ENCODE data around the gene WBP2NL.

DNA sequence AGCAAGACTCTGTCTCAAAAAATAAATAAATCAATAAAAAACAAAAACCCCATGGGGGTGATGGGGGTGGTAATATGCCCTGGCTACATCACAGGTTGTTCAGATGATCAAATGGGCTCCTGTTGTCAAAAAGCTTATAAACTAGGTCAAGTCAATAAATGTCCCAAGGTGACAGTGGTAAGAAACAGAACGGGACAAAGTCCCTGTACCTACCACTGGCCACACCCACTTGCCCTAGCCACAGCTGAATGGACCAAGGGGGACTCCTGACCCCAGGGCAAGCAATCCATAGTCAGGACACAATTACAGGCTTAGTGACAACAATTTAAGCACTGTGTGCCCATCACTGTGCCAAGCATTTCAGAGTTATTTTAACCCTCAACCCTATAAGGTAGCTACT, 66.0 kb downstream of the WBP2NL start:
- TF ChIP-seq, protein P1, sequence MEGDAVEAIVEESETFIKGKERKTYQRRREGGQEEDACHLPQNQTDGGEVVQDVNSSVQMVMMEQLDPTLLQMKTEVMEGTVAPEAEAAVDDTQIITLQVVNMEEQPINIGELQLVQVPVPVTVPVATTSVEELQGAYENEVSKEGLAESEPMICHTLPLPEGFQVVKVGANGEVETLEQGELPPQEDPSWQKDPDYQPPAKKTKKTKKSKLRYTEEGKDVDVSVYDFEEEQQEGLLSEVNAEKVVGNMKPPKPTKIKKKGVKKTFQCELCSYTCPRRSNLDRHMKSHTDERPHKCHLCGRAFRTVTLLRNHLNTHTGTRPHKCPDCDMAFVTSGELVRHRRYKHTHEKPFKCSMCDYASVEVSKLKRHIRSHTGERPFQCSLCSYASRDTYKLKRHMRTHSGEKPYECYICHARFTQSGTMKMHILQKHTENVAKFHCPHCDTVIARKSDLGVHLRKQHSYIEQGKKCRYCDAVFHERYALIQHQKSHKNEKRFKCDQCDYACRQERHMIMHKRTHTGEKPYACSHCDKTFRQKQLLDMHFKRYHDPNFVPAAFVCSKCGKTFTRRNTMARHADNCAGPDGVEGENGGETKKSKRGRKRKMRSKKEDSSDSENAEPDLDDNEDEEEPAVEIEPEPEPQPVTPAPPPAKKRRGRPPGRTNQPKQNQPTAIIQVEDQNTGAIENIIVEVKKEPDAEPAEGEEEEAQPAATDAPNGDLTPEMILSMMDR (IDR thresholded peaks at IDR 0.05), result no peak
- TF ChIP-seq POLR2A (IDR thresholded peaks at IDR 0.05) (no peak), EP300 (IDR thresholded peaks at IDR 0.05) (no peak)

Data from tibial nerve (tissue), 4 donors.